Neutrophil (primary cell): ENCODE measurements around the gene PRXL2B.

Experiments
- H3K27ac ChIP-seq: fragments of 200-600 bp; sonication (generic); 2 replicates; pipeline ENCODE4 v1.5.1; 2016; ENCODE audit warnings: mild to moderate bottlenecking, moderate library complexity
- H3K27me3 ChIP-seq: fragments of 200-600 bp; sonication (generic); 2 replicates; pipeline ENCODE4 v1.6.0; 2016; ENCODE audit warnings: mild to moderate bottlenecking
- H3K36me3 ChIP-seq: fragments of 200-600 bp; sonication (generic); 2 replicates; pipeline ENCODE4 v1.5.1; 2017
- H3K4me1 ChIP-seq, 2 experiments: fragments of 200-600 bp in 1 of 2; sonication (generic) in 1 of 2; 1 replicate in 1 of 2; 2 replicates in 1 of 2; pipeline versions ENCODE4 v1.5.1 to v1.6.1; 2013 to 2016; ENCODE audit warnings: low read depth in 1 of 2, low read length in 1 of 2, mild to moderate bottlenecking in 1 of 2, moderate library complexity in 1 of 2; ENCODE audit not compliant: control insufficient read depth in 1 of 2, insufficient read depth in 1 of 2
- H3K4me3 ChIP-seq, 2 experiments: fragments of 200-600 bp in 1 of 2; sonication (generic) in 1 of 2; 1 replicate in 1 of 2; 2 replicates in 1 of 2; pipeline ENCODE4 v1.5.1; 2013 to 2016; ENCODE audit warnings: low read depth in 1 of 2, low read length in 1 of 2, mild to moderate bottlenecking in 1 of 2, moderate library complexity in 1 of 2
- H3K9me3 ChIP-seq: fragments of 200-600 bp; sonication (generic); 2 replicates; pipeline ENCODE4 v1.5.1; 2016
- TF ChIP-seq, protein P1 (sequence below): fragments of 200-600 bp; sonication (generic); IDR thresholded peaks from 2 replicates; pipeline ENCODE4 v1.5.1; 2016; ENCODE audit warnings: antibody characterized with exemption

PRXL2B gene

DNA sequence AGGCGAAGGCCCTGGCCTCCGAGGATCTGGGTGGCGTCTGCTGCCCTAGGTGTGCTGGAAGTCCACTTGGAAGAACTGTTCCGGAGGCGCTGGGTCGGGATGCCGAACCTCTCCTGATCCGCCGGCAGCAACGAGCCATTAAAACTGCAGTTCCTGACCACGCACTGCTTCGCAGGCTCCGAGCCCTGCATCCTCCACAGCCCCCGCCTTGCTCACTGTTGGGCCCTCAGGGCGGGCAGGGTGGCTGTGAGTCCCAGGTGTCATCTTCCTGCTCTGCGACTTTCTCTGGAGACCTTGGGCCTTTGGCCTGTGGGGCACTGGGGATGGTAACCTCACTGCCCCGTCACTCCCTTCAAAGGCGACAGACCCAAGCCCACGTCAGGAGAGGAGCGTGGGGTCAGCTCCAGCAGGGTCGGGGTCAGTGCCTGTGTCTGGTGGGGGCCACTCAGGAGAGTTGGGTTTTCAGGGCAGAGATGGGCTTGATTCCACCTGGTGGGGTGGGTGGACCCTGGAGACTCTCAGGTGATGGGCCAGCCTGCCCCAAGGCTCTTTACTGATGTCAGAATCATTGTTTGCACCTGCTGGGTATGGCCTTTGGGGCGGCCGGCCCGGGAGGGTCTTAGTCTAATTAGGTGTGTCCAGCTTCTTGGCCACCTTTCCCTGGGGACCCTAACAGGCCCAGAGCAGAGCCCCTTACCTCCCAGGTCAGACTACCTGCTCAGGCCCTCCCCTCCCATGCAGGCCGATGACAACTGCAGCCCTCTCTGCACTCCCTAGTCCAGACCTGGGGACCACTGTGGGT lies 3.1 kb downstream of the PRXL2B start:
- Histone ChIP-seq H3K4me3 (no peak overlapping the region), H3K9me3 (no peaks in the 10 kb centered on the region), H3K27me3 (peaks cover 40% of the 10 kb centered on the region), H3K36me3 (no peaks in the 10 kb centered on the region), H3K4me1 (peaks cover 19 to 36% of the 10 kb centered on the region in 2 experiments), H3K27ac (no peak overlapping the region)
- TF ChIP-seq, protein P1, sequence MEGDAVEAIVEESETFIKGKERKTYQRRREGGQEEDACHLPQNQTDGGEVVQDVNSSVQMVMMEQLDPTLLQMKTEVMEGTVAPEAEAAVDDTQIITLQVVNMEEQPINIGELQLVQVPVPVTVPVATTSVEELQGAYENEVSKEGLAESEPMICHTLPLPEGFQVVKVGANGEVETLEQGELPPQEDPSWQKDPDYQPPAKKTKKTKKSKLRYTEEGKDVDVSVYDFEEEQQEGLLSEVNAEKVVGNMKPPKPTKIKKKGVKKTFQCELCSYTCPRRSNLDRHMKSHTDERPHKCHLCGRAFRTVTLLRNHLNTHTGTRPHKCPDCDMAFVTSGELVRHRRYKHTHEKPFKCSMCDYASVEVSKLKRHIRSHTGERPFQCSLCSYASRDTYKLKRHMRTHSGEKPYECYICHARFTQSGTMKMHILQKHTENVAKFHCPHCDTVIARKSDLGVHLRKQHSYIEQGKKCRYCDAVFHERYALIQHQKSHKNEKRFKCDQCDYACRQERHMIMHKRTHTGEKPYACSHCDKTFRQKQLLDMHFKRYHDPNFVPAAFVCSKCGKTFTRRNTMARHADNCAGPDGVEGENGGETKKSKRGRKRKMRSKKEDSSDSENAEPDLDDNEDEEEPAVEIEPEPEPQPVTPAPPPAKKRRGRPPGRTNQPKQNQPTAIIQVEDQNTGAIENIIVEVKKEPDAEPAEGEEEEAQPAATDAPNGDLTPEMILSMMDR, result no peak

DNA sequence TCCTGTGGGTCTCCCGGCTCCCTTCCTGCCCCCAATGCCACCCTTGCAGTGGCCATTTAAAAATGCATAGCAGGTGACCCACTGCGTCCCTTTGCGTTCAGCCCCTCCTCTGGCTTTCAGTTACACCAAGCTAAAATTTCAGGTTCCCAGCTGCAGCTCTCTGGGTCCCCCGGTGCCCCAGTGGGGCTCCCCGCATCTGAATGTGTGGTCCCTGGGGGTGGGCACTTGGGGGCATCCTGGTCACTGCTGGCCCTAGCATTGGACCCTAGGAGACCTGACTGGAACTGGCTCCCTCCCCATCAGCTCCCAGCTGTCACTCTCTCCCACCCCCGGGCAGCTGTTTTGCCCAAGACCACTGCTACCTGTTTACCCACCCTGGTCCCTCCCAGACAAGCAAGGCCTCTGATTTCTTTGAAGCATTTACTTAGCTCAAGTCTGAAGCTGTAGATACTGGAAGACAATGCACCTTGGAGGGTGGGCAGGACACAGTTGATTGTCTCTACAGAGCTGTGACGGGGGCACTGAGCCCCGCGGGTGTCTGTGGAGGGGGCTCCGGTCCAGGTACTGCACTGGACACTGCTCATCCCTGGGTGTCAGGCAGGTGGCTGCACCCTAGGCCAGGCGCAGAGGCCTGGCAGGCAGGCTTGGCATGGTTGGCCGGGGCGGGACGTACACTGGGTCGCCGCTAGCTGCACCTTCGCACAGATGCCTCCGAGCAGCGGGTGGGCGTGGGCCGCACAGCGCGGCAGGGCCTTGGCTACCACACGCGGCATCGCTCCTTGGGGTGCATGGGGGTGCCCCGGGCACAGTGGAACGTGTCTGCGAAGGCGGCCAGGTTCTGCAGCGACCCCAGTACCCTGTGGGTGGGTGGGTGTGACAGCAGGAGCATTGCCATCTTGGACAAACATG lies 3.9 kb downstream of the PRXL2B start:
- Histone ChIP-seq H3K36me3 (no peaks in the 10 kb centered on the region), H3K27me3 (peaks cover 48% of the 10 kb centered on the region), H3K4me1 (peaks cover 10 to 28% of the 10 kb centered on the region in 2 experiments), H3K27ac (no peak overlapping the region), H3K9me3 (no peaks in the 10 kb centered on the region), H3K4me3 (no peak overlapping the region)
- TF ChIP-seq, protein P1, result no peak

DNA sequence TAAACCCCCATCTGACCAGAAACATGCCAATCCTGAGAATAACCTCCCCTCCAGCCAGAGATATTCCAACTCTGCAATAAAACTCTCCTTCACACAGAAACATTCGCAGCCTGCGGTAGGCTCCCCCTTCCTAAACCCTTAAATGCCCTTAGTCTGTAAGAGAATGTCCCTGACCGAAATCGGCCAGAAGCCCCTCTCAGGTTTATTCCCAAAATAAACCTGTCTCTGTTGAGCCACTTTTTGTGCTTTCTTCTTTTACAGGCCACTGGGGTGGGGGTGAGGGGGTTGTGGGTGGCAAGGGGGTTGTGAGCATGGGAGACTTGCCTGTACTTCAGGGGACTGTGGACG lies 4.6 kb downstream of the PRXL2B start:
- H3K4me1 ChIP-seq, result peaks cover 7 to 22% of the 10 kb centered on the region in 2 experiments
- TF ChIP-seq, protein P1, result no peak
- H3K4me3 ChIP-seq, result no peak overlapping the region
- H3K9me3 ChIP-seq, result no peaks in the 10 kb centered on the region
- peaks cover 48% of the 10 kb centered on the region for H3K27me3 ChIP-seq
- no peaks in the 10 kb centered on the region for H3K36me3 ChIP-seq
- no peak overlapping the region for H3K27ac ChIP-seq

DNA sequence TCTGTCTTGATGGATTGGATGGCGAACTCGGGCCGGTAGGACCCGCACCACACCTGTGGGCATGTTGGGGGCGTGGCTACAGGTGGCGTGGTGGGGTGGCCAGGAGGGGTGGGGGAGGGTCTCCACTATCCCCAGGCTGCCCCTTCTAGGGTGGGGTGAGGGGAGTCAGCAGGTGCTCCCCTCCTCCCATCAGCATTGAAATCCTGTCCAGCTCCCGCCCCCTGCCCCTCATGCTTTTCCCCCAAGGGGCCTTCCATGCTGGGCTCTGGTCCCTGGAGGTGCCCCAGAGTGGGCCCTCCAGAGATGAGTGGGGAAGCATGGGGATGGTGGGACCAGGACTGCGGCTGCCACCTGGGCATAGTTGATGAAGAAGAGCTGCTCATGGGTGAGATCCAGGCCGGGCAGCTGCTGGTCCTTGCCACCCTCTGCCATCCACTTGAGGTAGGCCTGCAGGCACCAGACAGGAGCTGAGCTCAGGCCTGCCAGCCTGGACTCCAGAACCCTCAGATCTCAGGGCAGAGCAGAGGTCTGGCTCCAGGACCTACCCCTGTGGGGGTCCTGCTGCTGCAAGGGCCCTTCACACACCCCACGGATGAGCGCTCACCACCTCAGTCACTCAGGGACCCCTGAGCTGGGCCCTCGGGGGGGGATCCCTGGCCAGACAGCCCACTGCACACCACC lies 5.1 kb downstream of the PRXL2B start:
- H3K9me3 ChIP-seq, result no peaks in the 10 kb centered on the region
- TF ChIP-seq, protein P1, result no peak
- H3K36me3 ChIP-seq, result no peaks in the 10 kb centered on the region
- H3K4me3 ChIP-seq, result no peak overlapping the region
- H3K27ac ChIP-seq, result no peak overlapping the region
- H3K4me1 ChIP-seq, result peaks cover 7 to 21% of the 10 kb centered on the region in 2 experiments
- H3K27me3 ChIP-seq, result peaks cover 44% of the 10 kb centered on the region

DNA sequence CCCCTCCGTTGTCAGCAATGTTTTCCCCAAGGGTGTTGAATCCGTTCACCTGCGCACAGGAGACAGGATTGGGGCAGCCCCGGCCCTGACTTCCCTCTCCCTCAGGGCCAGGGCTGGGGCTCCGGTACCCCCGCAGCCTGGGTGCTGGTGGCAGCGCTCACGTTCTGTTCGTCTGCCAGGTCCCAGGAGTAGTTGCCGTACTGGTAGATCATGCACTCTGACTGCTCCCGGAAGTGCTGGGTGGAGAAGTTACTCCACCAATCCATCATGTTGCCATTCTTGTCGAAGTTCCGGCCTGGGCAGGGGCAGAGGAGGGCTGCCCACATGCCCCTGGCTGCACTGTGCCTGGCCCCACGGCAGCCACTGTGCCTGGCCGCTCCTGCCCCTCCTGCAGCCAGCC lies 6.1 kb downstream of the PRXL2B start:
- peaks cover 0 to 12% of the 10 kb centered on the region in 2 experiments for H3K4me1 ChIP-seq
- no peaks in the 10 kb centered on the region for H3K9me3 ChIP-seq
- no peak overlapping the region for H3K4me3 ChIP-seq
- no peaks in the 10 kb centered on the region for H3K36me3 ChIP-seq
- H3K27me3 ChIP-seq, result peaks cover 38% of the 10 kb centered on the region
- peak overlapping the region; percentile 61 for H3K27ac ChIP-seq
- TF ChIP-seq, protein P1, result no peak
